Measurements from ENCODE around the gene CTBP1.

- TF ChIP-seq CTCF (IDR thresholded peaks at IDR 0.05; ENCODE audit: poor library complexity, severe bottlenecking) (no peak), REST (IDR thresholded peaks at IDR 0.05; ENCODE audit: borderline replicate concordance) (no peak), MXI1 (conservative IDR thresholded peaks at IDR 0.05; ENCODE audit: poor library complexity, severe bottlenecking) (no peak), POLR2AphosphoS5 (IDR thresholded peaks at IDR 0.05) (no peak), EZH2 (IDR thresholded peaks at IDR 0.05; ENCODE audit: borderline replicate concordance, insufficient read depth, low read length, poor library complexity, severe bottlenecking) (no peak), EP300 (conservative IDR thresholded peaks at IDR 0.05; ENCODE audit: poor library complexity, severe bottlenecking) (no peak)
Measured at GRCh38 chr4:1212546-1213335, 36.2 kb downstream of the CTBP1 start.
